Activated B cell treated with CpG ODN at 0.5 μM for 24 hours (primary cell): ENCODE data around the gene NSDHL. TPM values are rescaled to one million over a fixed set of nuclear protein-coding genes. Genes with fewer than 3 reads are reported as not detected.

Source experiments
- ATAC-seq: fragments of 200-7000 bp; cut with Tn5 transposase; one replicate; pipeline ENCODE4 v1.10.0; 2021; ENCODE audit warnings: low read depth, mild to moderate bottlenecking, moderate library complexity
- CTCF ChIA-PET: fragments of 350-600 bp; sonication (Branson Sonifier 250); formaldehyde crosslinking; loops from one replicate; lab custom pipeline; 2021; ENCODE audit warnings: antibody characterized with exemption; lab: Charles Lee
- POLR2A ChIA-PET: fragments of 350-600 bp; sonication (Branson Sonifier 250); formaldehyde crosslinking; loops from one replicate; lab custom pipeline; 2021; ENCODE audit warnings: antibody characterized with exemption; lab: Charles Lee
- DNase-seq: peaks from one replicate; pipeline ENCODE4 v3.0.0; 2022
- H3K27ac Mint-ChIP-seq: one replicate; pipeline ENCODE4 v1.8.0; 2020; ENCODE audit warnings: mixed read lengths
- H3K27me3 Mint-ChIP-seq: one replicate; pipeline ENCODE4 v1.8.0; 2021; ENCODE audit warnings: mixed read lengths
- H3K36me3 Mint-ChIP-seq: one replicate; pipeline ENCODE4 v1.8.0; 2021; ENCODE audit warnings: low read depth, mixed read lengths
- H3K4me1 Mint-ChIP-seq: one replicate; pipeline ENCODE4 v1.8.0; 2021; ENCODE audit warnings: mixed read lengths
- H3K4me3 Mint-ChIP-seq: one replicate; pipeline ENCODE4 v1.8.0; 2020; ENCODE audit warnings: mild to moderate bottlenecking, mixed read lengths
- H3K9me3 Mint-ChIP-seq: one replicate; pipeline ENCODE4 v1.8.0; 2020; ENCODE audit warnings: mixed read lengths
- intact Hi-C: fragments of 100-400 bp; cut with micrococcal nuclease; formaldehyde crosslinking; loops from one replicate; pipeline ENCODE4 v1.15.1; 2024
- total RNA-seq: library from RNA; stranded (reverse); gene quantifications from 2 replicates; pipeline ENCODE4 v1.2.3, GENCODE V29; 2022
- TF ChIP-seq, protein P1 (sequence below): fragments of 200-600 bp; IDR thresholded peaks from one replicate; pipeline ENCODE4 v1.8.0; 2022; ENCODE audit warnings: antibody characterized with exemption, mild to moderate bottlenecking

Gene NSDHL
- total RNA-seq, 1 donor from 2014 or later: 18.4 TPM

GRCh38 chrX:152853986-152854385, 23.1 kb downstream of the NSDHL start:
- intact Hi-C loops: no loop called here

DNA sequence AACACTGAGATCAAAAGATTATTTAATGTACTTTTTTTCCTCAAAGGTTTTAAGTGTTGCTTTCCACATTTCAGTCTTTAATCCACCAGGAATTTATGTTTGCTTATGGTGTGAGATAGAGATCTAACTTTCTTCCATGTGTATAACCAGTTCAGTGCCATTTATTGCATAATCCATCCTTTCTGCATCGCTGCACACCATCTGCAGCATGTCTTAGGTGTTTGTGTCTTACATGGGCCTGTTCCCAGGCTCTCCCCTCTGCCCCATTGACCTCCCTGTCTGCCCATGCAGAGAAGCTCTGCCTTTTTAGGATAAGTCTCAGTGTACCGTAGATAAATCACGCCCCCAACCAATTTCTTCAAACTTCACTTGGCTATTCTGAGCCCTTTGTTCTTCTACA, 30.3 kb downstream of the NSDHL start:
- Mint-ChIP-seq H3K9me3 (no peaks in the 10 kb centered on the region), H3K27ac (no peak overlapping the region), H3K36me3 (peaks cover 52% of the 10 kb centered on the region), H3K4me1 (no peaks in the 10 kb centered on the region), H3K27me3 (no peaks in the 10 kb centered on the region), H3K4me3 (no peak overlapping the region)
- DNase-seq (no peak), ATAC-seq (no peak)
- CTCF ChIA-PET: no interaction called here
- intact Hi-C loops: no loop called here
- POLR2A ChIA-PET: no interaction called here
- TF ChIP-seq, protein P1, sequence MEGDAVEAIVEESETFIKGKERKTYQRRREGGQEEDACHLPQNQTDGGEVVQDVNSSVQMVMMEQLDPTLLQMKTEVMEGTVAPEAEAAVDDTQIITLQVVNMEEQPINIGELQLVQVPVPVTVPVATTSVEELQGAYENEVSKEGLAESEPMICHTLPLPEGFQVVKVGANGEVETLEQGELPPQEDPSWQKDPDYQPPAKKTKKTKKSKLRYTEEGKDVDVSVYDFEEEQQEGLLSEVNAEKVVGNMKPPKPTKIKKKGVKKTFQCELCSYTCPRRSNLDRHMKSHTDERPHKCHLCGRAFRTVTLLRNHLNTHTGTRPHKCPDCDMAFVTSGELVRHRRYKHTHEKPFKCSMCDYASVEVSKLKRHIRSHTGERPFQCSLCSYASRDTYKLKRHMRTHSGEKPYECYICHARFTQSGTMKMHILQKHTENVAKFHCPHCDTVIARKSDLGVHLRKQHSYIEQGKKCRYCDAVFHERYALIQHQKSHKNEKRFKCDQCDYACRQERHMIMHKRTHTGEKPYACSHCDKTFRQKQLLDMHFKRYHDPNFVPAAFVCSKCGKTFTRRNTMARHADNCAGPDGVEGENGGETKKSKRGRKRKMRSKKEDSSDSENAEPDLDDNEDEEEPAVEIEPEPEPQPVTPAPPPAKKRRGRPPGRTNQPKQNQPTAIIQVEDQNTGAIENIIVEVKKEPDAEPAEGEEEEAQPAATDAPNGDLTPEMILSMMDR: no peak

More at GRCh38 chrX:152853986-152854385, 23.1 kb downstream of the NSDHL start:
- no peaks in the 10 kb centered on the region for H3K9me3 Mint-ChIP-seq
- no peaks in the 10 kb centered on the region for H3K27me3 Mint-ChIP-seq
- H3K4me1 Mint-ChIP-seq: no peaks in the 10 kb centered on the region
- TF ChIP-seq, protein P1: no peak
- no peak overlapping the region for H3K27ac Mint-ChIP-seq
- peaks cover 58% of the 10 kb centered on the region for H3K36me3 Mint-ChIP-seq
- ATAC-seq: no peak
- ChIA-PET POLR2A (no interaction called here), CTCF (no interaction called here)
- no peak overlapping the region for H3K4me3 Mint-ChIP-seq
- DNase-seq: no peak

DNA sequence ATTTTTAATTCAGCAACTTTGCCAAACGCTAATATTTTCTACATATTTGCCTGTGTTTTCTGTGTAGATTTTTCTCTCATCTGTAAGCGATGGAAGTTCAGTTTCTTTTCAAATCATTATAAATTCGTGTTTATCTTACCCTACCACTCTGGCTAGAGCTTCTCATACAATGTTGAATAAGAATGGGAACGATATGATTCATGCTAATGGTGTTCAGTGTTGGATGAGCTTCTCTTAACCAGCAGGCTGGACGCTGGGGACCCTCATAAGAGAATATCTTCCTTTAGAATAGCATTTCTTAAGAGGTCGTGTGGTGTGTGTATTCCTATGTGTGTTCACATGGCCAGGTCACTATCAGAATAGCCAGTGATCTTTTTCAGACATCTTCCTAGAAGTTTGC, 31.0 kb downstream of the NSDHL start:
- H3K4me1 Mint-ChIP-seq: no peaks in the 10 kb centered on the region
- ChIA-PET POLR2A (no interaction called here), CTCF (no interaction called here)
- no peaks in the 10 kb centered on the region for H3K9me3 Mint-ChIP-seq
- intact Hi-C loops: no loop called here
- no peaks in the 10 kb centered on the region for H3K27me3 Mint-ChIP-seq
- DNase-seq: no peak
- no peak overlapping the region for H3K4me3 Mint-ChIP-seq
- no peak overlapping the region for H3K27ac Mint-ChIP-seq
- no peak for ATAC-seq
- peaks cover 55% of the 10 kb centered on the region for H3K36me3 Mint-ChIP-seq
- TF ChIP-seq, protein P1: no peak

DNA sequence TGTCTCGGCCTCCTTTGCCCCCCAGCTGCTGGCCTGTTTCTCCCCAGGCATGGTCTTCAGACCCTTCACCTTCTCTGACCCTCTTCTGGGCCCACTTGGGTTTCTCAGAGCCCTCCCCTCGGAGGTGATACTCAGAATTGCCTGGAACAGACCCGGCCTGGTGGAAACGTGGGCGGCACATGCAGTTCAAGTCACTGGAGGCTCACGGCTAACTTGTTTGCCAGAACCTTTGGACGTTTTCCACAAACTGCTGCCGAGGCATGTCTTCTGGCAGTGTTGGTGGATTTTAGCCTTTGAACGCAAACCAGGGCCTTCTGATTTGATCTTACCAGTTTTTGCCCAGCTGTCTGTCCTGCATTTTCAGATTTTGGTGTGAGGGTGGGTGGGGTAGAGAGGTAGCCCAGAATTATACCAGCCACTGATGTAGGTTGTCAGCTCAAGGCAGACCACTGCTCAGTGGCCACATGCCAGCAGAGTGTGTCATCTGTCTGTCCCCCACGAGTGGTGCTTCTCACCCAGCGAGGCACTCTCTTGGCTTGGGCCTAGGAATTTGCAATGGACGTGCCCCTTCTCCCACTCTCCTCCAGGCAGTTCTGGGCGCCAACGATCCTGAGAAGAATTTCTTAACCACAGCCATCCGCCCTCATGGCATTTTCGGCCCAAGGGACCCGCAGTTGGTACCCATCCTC, 34.5 kb downstream of the NSDHL start:
- intact Hi-C loops: no loop called here
- no peak for DNase-seq
- H3K27ac Mint-ChIP-seq: no peak overlapping the region
- H3K4me3 Mint-ChIP-seq: no peak overlapping the region
- no peaks in the 10 kb centered on the region for H3K4me1 Mint-ChIP-seq
- no peaks in the 10 kb centered on the region for H3K27me3 Mint-ChIP-seq
- H3K9me3 Mint-ChIP-seq: no peaks in the 10 kb centered on the region
- peaks cover 64% of the 10 kb centered on the region for H3K36me3 Mint-ChIP-seq
- TF ChIP-seq, protein P1: no peak
- CTCF ChIA-PET: no interaction called here
- POLR2A ChIA-PET: no interaction called here
- ATAC-seq: no peak

- Mint-ChIP-seq H3K4me3 (no peak overlapping the region), H3K27ac (no peak overlapping the region), H3K36me3 (peaks cover 64% of the 10 kb centered on the region), H3K4me1 (no peaks in the 10 kb centered on the region), H3K9me3 (no peaks in the 10 kb centered on the region), H3K27me3 (no peaks in the 10 kb centered on the region)
- ATAC-seq (no peak), DNase-seq (no peak)
- ChIA-PET CTCF (no interaction called here), POLR2A (interaction anchor here (0.7 kb wide), 1 partner anchor 15 kb away, joined by 3 read pairs; no protein-coding TSS in a partner anchor)
- intact Hi-C loops: no loop called here
- TF ChIP-seq, protein P1: no peak
Observed at GRCh38 chrX:152866386-152866785, 35.5 kb downstream of the NSDHL start.
